IMR-90 (cell line): ENCODE results near the gene RDH13. TPM values are rescaled to one million over a fixed set of nuclear protein-coding genes. Genes with fewer than 3 reads are reported as not detected.

ENCODE experiments used
- ATAC-seq: fragments of 200-7000 bp; cut with Tn5 transposase; 2 replicates; pipeline ENCODE4 v1.9.1; 2020; ENCODE audit warnings: low read depth, mild to moderate bottlenecking, moderate library complexity
- BruUV-seq: library from RNA; stranded (reverse); fragments of 400-500 nt; replicated peaks from 2 replicates; lab custom pipeline; 2021; lab: Mats Ljungman, UMichigan
- CTCF ChIA-PET: fragments of 300-600 bp; formaldehyde crosslinking; extraction: SDS; loops from one replicate; lab custom pipeline; 2021; ENCODE audit warnings: antibody characterized with exemption; lab: Yijun Ruan, JAX
- POLR2A ChIA-PET: fragments of 300-600 bp; sonication (Branson Sonifier 250); formaldehyde crosslinking; loops from one replicate; lab custom pipeline; 2022; ENCODE audit warnings: antibody characterized with exemption; ENCODE audit not compliant: unreplicated experiment; lab: Charles Lee
- DNase-seq: peaks from one replicate; pipeline ENCODE4 v3.0.0; 2013
- H2AFZ ChIP-seq: replicated peaks from 2 replicates; pipeline ENCODE3; 2013; ENCODE audit warnings: low read length, mild to moderate bottlenecking; ENCODE audit not compliant: poor library complexity
- H2AK5ac ChIP-seq: 2 replicates; pipeline ENCODE4 v1.6.1; 2013; ENCODE audit warnings: low read depth, low read length, inconsistent platforms
- H2AK9ac ChIP-seq: replicated peaks from 2 replicates; pipeline ENCODE3; 2013; ENCODE audit warnings: mild to moderate bottlenecking, low read depth, low read length, moderate library complexity; ENCODE audit not compliant: poor library complexity
- H2BK120ac ChIP-seq: 2 replicates; pipeline ENCODE4 v1.6.1; 2013; ENCODE audit warnings: low read depth, low read length, inconsistent platforms
- H2BK15ac ChIP-seq: 3 replicates; pipeline ENCODE4 v1.6.1; 2013; ENCODE audit warnings: low read depth, low read length, inconsistent platforms
- H2BK20ac ChIP-seq: 2 replicates; pipeline ENCODE4 v1.6.1; 2013; ENCODE audit warnings: low read depth, mild to moderate bottlenecking, inconsistent platforms, low read length, moderate library complexity
- H2BK5ac ChIP-seq: 2 replicates; pipeline ENCODE4 v1.6.1; 2013; ENCODE audit warnings: mild to moderate bottlenecking, low read depth, low read length, inconsistent platforms; ENCODE audit not compliant: poor library complexity, severe bottlenecking
- H3K14ac ChIP-seq: replicated peaks from 2 replicates; pipeline ENCODE4 v1.6.1; 2013; ENCODE audit warnings: low read depth, low read length, inconsistent platforms
- H3K18ac ChIP-seq: 2 replicates; pipeline ENCODE4 v1.6.1; 2013; ENCODE audit warnings: low read depth, low read length, control low read depth
- H3K23ac ChIP-seq: 2 replicates; pipeline ENCODE4 v1.6.1; 2013; ENCODE audit warnings: low read depth, low read length, inconsistent platforms
- H3K27ac ChIP-seq: 2 replicates; pipeline ENCODE4 v1.5.1; 2013; ENCODE audit warnings: mild to moderate bottlenecking, control low read depth, low read length; ENCODE audit not compliant: insufficient read depth
- H3K27me3 ChIP-seq: 2 replicates; pipeline ENCODE4 v1.6.1; 2013; ENCODE audit warnings: low read length; ENCODE audit not compliant: control insufficient read depth, insufficient read depth
- H3K36me3 ChIP-seq: 2 replicates; pipeline ENCODE4 v1.6.1; 2013; ENCODE audit warnings: low read length, mixed read lengths; ENCODE audit not compliant: control insufficient read depth, insufficient read depth
- H3K4ac ChIP-seq: 2 replicates; pipeline ENCODE4 v1.6.1; 2013; ENCODE audit warnings: low read depth, low read length, inconsistent platforms
- H3K4me1 ChIP-seq: 2 replicates; pipeline ENCODE4 v1.6.1; 2013; ENCODE audit warnings: low read length, mixed read lengths; ENCODE audit not compliant: control insufficient read depth, insufficient read depth
- H3K4me2 ChIP-seq: 2 replicates; pipeline ENCODE4 v1.6.1; 2013; ENCODE audit warnings: low read depth, mild to moderate bottlenecking, control low read depth, low read length, moderate library complexity
- H3K4me3 ChIP-seq: 2 replicates; pipeline ENCODE4 v1.5.1; 2013; ENCODE audit warnings: low read depth, mild to moderate bottlenecking, control low read depth, low read length, moderate library complexity; ENCODE audit not compliant: insufficient read depth
- H3K56ac ChIP-seq: 2 replicates; pipeline ENCODE4 v1.6.1; 2013; ENCODE audit warnings: low read length, inconsistent platforms; ENCODE audit not compliant: insufficient read depth; ENCODE audit errors: extremely low read depth
- H3K79me1 ChIP-seq, 2 experiments: 2 replicates each; pipeline ENCODE4 v1.6.1; 2013; ENCODE audit warnings: low read length in 2 of 2, inconsistent platforms in 1 of 2, low read depth in 1 of 2
- H3K9ac ChIP-seq: 2 replicates; pipeline ENCODE4 v1.6.1; 2013; ENCODE audit warnings: low read depth, low read length, control low read depth
- H3K9me1 ChIP-seq: 2 replicates; pipeline ENCODE4 v1.6.1; 2013; ENCODE audit warnings: low read length, inconsistent platforms; ENCODE audit not compliant: insufficient read depth
- H3K9me3 ChIP-seq: 2 replicates; pipeline ENCODE4 v1.6.1; 2013; ENCODE audit warnings: low read length; ENCODE audit not compliant: control insufficient read depth, insufficient read depth
- H4K20me1 ChIP-seq: 2 replicates; pipeline ENCODE4 v1.6.1; 2013; ENCODE audit warnings: low read length, inconsistent platforms; ENCODE audit not compliant: insufficient read depth
- H4K5ac ChIP-seq: 2 replicates; pipeline ENCODE4 v1.6.1; 2013; ENCODE audit warnings: mild to moderate bottlenecking, low read depth, low read length, control low read depth
- H4K8ac ChIP-seq, 2 experiments: 2 replicates each; pipeline ENCODE4 v1.6.1; 2013; ENCODE audit warnings: low read depth in 2 of 2, low read length in 2 of 2, control low read depth in 1 of 2, inconsistent platforms in 1 of 2
- H4K91ac ChIP-seq: 2 replicates; pipeline ENCODE4 v1.6.1; 2013; ENCODE audit warnings: low read depth, low read length, inconsistent platforms; ENCODE audit not compliant: insufficient read depth
- BHLHE40 ChIP-seq: fragments of 150-350 bp; IDR thresholded peaks from 2 replicates; pipeline ENCODE4 v1.6.1; 2016; ENCODE audit warnings: mild to moderate bottlenecking, low read depth, low read length
- CEBPB ChIP-seq: IDR thresholded peaks from 2 replicates; pipeline ENCODE4 v1.6.1; 2012; ENCODE audit warnings: low read depth, low read length, improper control_type of control experiment
- CHD1 ChIP-seq: IDR thresholded peaks from 2 replicates; pipeline ENCODE4 v1.6.1; 2012; ENCODE audit warnings: low read depth, low read length, improper control_type of control experiment
- CTCF ChIP-seq: conservative IDR thresholded peaks from 2 replicates; pipeline ENCODE4 v1.5.1; 2012; ENCODE audit warnings: mild to moderate bottlenecking, low read depth, low read length, improper control_type of control experiment
- ELK1 ChIP-seq: fragments of 150-350 bp; IDR thresholded peaks from 2 replicates; pipeline ENCODE4 v1.6.1; 2016; ENCODE audit warnings: low read depth, mild to moderate bottlenecking, low read length, moderate library complexity, borderline replicate concordance
- FOS ChIP-seq: fragments of 150-350 bp; IDR thresholded peaks from 2 replicates; pipeline ENCODE4 v1.6.1; 2016; ENCODE audit warnings: low read depth, low read length
- MAFK ChIP-seq: IDR thresholded peaks from 2 replicates; pipeline ENCODE4 v1.6.1; 2012; ENCODE audit warnings: low read depth, low read length, improper control_type of control experiment
- MAZ ChIP-seq: IDR thresholded peaks from 2 replicates; pipeline ENCODE4 v1.6.1; 2012; ENCODE audit warnings: low read depth, mild to moderate bottlenecking, low read length, improper control_type of control experiment, moderate library complexity, borderline replicate concordance
- MXI1 ChIP-seq: IDR thresholded peaks from 2 replicates; pipeline ENCODE4 v1.6.1; 2012; ENCODE audit warnings: low read depth, mild to moderate bottlenecking, low read length, moderate library complexity, borderline replicate concordance
- NFE2L2 ChIP-seq: fragments of 150-350 bp; IDR thresholded peaks from 2 replicates; pipeline ENCODE4 v1.6.1; 2016; ENCODE audit warnings: low read depth, mild to moderate bottlenecking, low read length
- POLR2A ChIP-seq: IDR thresholded peaks from 2 replicates; pipeline ENCODE4 v1.6.1; 2012; ENCODE audit warnings: mild to moderate bottlenecking, low read depth, low read length
- RAD21 ChIP-seq: IDR thresholded peaks from 2 replicates; pipeline ENCODE4 v1.6.1; 2012; ENCODE audit warnings: low read length, improper control_type of control experiment
- RCOR1 ChIP-seq: IDR thresholded peaks from 2 replicates; pipeline ENCODE4 v1.6.1; 2012; ENCODE audit warnings: mild to moderate bottlenecking, low read length, improper control_type of control experiment; ENCODE audit not compliant: insufficient replicate concordance
- RFX5 ChIP-seq: IDR thresholded peaks from 2 replicates; pipeline ENCODE4 v1.8.0; 2012; ENCODE audit warnings: low read depth, mild to moderate bottlenecking, low read length, moderate library complexity
- SMC3 ChIP-seq: fragments of 150-350 bp; IDR thresholded peaks from 2 replicates; pipeline ENCODE4 v1.6.1; 2016; ENCODE audit warnings: low read depth, mild to moderate bottlenecking, antibody characterized with exemption, low read length, moderate library complexity
- WGBS, 2 experiments: methylation state at CpG; one replicate each; pipeline versions ENCODE4 v1.1.5 to v1.1.7; 2013; ENCODE audit warnings: missing lambda C conversion rate in 2 of 2; ENCODE audit not compliant: insufficient read length in 1 of 2; ENCODE audit errors: extremely low coverage in 2 of 2; 5-methylcytosine and 5-hydroxymethylcytosine counted together
- dilution Hi-C: fragments of 300-500 bp; cut with HindIII; formaldehyde crosslinking; loops from one replicate; pipeline ENCODE4 v1.14.3; 2018; ENCODE audit warnings: low sequenced_read_pairs; ENCODE audit not compliant: unreplicated experiment
- in situ Hi-C: fragments of 300-500 bp; cut with MboI; formaldehyde crosslinking; loops from 3 replicates; pipeline ENCODE4 v1.14.3; 2019; ENCODE audit warnings: low sequenced_read_pairs, inconsistent platforms, mixed read lengths
- intact Hi-C: fragments of 100-400 bp; cut with micrococcal nuclease; formaldehyde crosslinking; loops from 2 replicates; pipeline ENCODE4 v1.10.0; 2022
- polyA plus RNA-seq, 3 experiments: library from polyadenylated mRNA; depleted of rRNA; stranded (reverse); fragments of >200 nt; gene quantifications; 2 replicates each; pipeline ENCODE4 v1.2.3, GENCODE V29; 2012; ENCODE audit warnings: low replicate concordance in 1 of 3
- total RNA-seq: library from RNA; depleted of rRNA; stranded (reverse); fragments of >200 nt; gene quantifications from 2 replicates; pipeline ENCODE4 v1.2.3, GENCODE V29; 2012
- TF ChIP-seq, protein P1 (sequence below): fragments of 150-350 bp; IDR thresholded peaks from 2 replicates; pipeline ENCODE4 v1.6.1; 2017; ENCODE audit warnings: mild to moderate bottlenecking, antibody characterized with exemption, low read length, low read depth

Gene RDH13
- total and polyA plus RNA-seq, 2 of the 4 experiments (the other 2 are of a cell fraction): 7.5 to 7.8 TPM

DNA sequence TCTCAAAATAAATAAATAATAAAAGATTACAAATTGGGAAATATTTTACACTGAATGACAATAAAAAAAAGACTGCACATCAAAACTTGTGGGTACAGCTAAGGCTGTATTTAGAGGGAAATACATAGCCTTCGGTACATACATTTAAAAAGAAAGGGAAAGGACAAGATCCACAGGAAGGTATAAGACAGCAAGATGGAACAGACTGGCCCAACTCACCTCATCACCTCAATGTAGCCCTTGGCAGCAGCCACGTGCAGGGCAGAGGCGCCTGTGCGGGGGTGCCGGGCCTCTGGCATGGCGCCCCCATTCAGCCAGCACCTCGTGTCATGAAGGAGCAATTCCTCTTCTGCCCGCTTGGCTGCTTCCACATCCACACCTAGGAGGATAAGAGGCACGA is 40.2 kb upstream of the RDH13 start:
- Histone ChIP-seq H2BK15ac (no peak overlapping the region), H4K8ac (no peak overlapping the region), H3K4me2 (no peak overlapping the region), H2BK5ac (no peak overlapping the region), H3K27me3 (no peaks in the 10 kb centered on the region), H3K36me3 (peaks cover 41% of the 10 kb centered on the region), H3K4ac (no peak overlapping the region), H4K5ac (no peak overlapping the region), H3K79me1 (peaks cover 31 to 43% of the 10 kb centered on the region in 2 experiments), H3K4me3 (no peak overlapping the region), H3K9me3 (peaks cover 4% of the 10 kb centered on the region), H3K18ac (no peak overlapping the region), H2AK5ac (no peak overlapping the region), H3K56ac (no peak overlapping the region), H2AFZ (no peak overlapping the region), H4K20me1 (peaks cover 23% of the 10 kb centered on the region), H3K14ac (no peak overlapping the region), H3K9me1 (peaks cover 7% of the 10 kb centered on the region; the same call in 1 of the 2 replicates), H2BK20ac (no peak overlapping the region), H4K91ac (no peak overlapping the region), H2BK120ac (no peak overlapping the region), H3K27ac (no peak overlapping the region), H3K4me1 (no peaks in the 10 kb centered on the region), H3K23ac (no peak overlapping the region), H2AK9ac (no peak overlapping the region), H3K9ac (no peak overlapping the region)
- TF ChIP-seq SMC3: no peak
- TF ChIP-seq RCOR1: no peak
- TF ChIP-seq CEBPB: no peak
- no peak for TF ChIP-seq CTCF
- no peak for TF ChIP-seq NFE2L2
- no peak for TF ChIP-seq RAD21
- TF ChIP-seq, protein P1, sequence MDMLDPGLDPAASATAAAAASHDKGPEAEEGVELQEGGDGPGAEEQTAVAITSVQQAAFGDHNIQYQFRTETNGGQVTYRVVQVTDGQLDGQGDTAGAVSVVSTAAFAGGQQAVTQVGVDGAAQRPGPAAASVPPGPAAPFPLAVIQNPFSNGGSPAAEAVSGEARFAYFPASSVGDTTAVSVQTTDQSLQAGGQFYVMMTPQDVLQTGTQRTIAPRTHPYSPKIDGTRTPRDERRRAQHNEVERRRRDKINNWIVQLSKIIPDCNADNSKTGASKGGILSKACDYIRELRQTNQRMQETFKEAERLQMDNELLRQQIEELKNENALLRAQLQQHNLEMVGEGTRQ: no peak
- no peak for TF ChIP-seq CHD1
- TF ChIP-seq FOS: no peak
- no peak for TF ChIP-seq BHLHE40
- no peak for TF ChIP-seq MAFK
- no peak for TF ChIP-seq POLR2A
- no peak for TF ChIP-seq RFX5
- no peak for TF ChIP-seq MAZ
- no peak for TF ChIP-seq ELK1
- no peak for TF ChIP-seq MXI1
- DNase-seq (no peak), ATAC-seq (no peak)
- intact Hi-C loops (no loop called here), dilution Hi-C loops (no loop called here), in situ Hi-C loops (loop anchor here (25.0 kb wide), 1 partner anchor 534 kb away; the partner anchor contains the start of genes CCDC106, ZNF580 and ZNF581)
- no TSS peak for BruUV-seq
- ChIA-PET POLR2A (no interaction called here), CTCF (no interaction called here)
- WGBS, 2 experiments: 100% methylated on average over 3 of the region's 9 CpGs; no CpG with 5 or more reads in 1 of the 2 experiments
